ENCODE data around the gene VSTM2B.

The VSTM2B gene

GRCh38 chr19:29568036-29569025, 42.5 kb downstream of the VSTM2B start:
- Histone ChIP-seq H4K20me1 (ENCODE audit: insufficient read depth, low read length) (no peaks in the 10 kb centered on the region), H3K36me3 (replicated peaks; ENCODE audit: insufficient read depth, low read length) (no peaks in the 10 kb centered on the region), H3K79me2 (ENCODE audit: low read length) (no peaks in the 10 kb centered on the region), H3K27ac (ENCODE audit: low read length) (no peak overlapping the region), H3K4me3 (ENCODE audit: low read length) (no peak overlapping the region), H2AFZ (ENCODE audit: low read length) (no peak overlapping the region), H3K9me2 (replicated peaks; ENCODE audit: insufficient read depth, low read length) (no peaks in the 10 kb centered on the region), H3K4me1 (ENCODE audit: low read length) (no peaks in the 10 kb centered on the region), H3K9me3 (replicated peaks; ENCODE audit: insufficient read depth, low read length) (no peaks in the 10 kb centered on the region), H3K27me3 (replicated peaks; ENCODE audit: insufficient read depth, low read length) (peaks cover 73% of the 10 kb centered on the region), H3K4me2 (ENCODE audit: low read depth, low read length) (no peak overlapping the region), H3F3A (ENCODE audit: insufficient read depth, low read length) (no peaks in the 10 kb centered on the region), H3K9ac (ENCODE audit: low read length) (no peak overlapping the region)
- no peak for TF ChIP-seq EZH2phosphoT487 (IDR thresholded peaks at IDR 0.05; ENCODE audit: low read length)
- no peak for TF ChIP-seq CTCF (IDR thresholded peaks at IDR 0.05; ENCODE audit: low read length)
- TF ChIP-seq EZH2 (optimal IDR thresholded peaks at IDR 0.05; ENCODE audit: low read depth, low read length) = no peak
- DNase-seq = no peak

DNA sequence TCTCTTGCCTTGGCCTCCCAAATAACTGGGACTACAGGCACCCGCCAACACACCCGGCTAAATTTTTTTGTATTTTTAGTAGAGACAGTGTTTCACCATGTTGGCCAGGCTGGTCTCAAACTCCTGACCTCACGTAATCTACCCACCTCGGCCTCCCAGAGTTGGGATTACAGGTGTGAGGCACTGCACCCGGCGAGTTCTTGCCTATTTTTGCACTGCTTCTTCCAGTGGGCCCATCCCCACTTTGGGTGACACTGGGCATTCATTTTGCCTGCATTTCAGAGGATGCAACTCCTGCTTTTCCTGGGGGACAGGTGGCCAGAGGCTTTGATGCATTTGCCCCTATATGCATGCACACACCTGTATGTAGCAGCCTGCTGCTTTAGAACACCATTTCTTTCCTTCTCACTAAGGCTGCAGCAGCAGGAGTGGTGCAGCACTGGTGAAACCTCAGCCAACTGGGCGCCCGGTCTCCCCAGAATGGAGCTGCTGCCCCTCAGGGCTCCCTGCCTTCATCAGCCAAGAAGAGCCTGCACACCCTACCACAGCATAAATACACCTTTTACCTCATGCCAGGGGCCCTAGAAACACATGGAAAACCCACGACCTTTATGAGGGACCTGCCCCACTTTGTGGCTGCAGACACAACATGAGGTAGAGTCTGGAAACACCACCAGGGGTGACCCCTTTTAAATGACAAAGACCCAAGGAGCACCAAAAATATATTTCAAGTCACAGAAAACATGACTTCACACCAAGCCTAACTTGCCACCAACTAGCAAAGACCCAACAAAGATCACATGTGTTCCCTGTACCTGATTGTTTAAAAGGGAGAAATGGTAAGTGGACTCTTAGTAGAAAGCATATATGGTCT, 43.5 kb downstream of the VSTM2B start:
- H3K36me3 ChIP-seq (replicated peaks; ENCODE audit: insufficient read depth, low read length) = no peaks in the 10 kb centered on the region
- H3F3A ChIP-seq (ENCODE audit: insufficient read depth, low read length) = no peaks in the 10 kb centered on the region
- H3K4me3 ChIP-seq (ENCODE audit: low read length) = no peak overlapping the region
- no peak overlapping the region for H3K4me2 ChIP-seq (ENCODE audit: low read depth, low read length)
- TF ChIP-seq EZH2phosphoT487 (IDR thresholded peaks at IDR 0.05; ENCODE audit: low read length) (no peak), CTCF (IDR thresholded peaks at IDR 0.05; ENCODE audit: low read length) (no peak), EZH2 (optimal IDR thresholded peaks at IDR 0.05; ENCODE audit: low read depth, low read length) (no peak)
- H4K20me1 ChIP-seq (ENCODE audit: insufficient read depth, low read length) = no peaks in the 10 kb centered on the region
- H3K4me1 ChIP-seq (ENCODE audit: low read length) = no peaks in the 10 kb centered on the region
- H3K27ac ChIP-seq (ENCODE audit: low read length) = no peak overlapping the region
- H3K79me2 ChIP-seq (ENCODE audit: low read length) = no peaks in the 10 kb centered on the region
- no peak overlapping the region for H2AFZ ChIP-seq (ENCODE audit: low read length)
- no peaks in the 10 kb centered on the region for H3K9me2 ChIP-seq (replicated peaks; ENCODE audit: insufficient read depth, low read length)
- H3K9ac ChIP-seq (ENCODE audit: low read length) = no peak overlapping the region
- H3K9me3 ChIP-seq (replicated peaks; ENCODE audit: insufficient read depth, low read length) = no peaks in the 10 kb centered on the region
- no peak for DNase-seq
- H3K27me3 ChIP-seq (replicated peaks; ENCODE audit: insufficient read depth, low read length) = peaks cover 73% of the 10 kb centered on the region

DNA sequence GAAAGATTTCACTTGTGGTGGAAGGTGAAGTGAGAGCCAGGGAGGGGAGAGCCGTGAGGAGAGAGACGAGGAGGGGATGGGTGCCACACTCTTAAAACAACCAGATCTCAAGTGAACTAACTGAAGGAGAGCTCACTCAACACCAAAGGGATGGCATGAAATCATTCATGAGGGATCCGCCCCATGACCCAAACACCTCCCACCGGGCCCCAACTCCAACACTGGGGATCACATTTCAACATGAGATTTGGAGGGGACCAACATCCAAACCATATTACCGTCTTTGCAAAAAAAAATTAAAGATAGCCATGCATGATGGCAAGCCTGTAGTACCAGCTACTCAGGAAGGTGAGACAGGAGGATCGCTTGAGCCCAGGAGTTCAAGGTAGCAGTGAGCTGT, 45.4 kb downstream of the VSTM2B start:
- Histone ChIP-seq H3F3A (ENCODE audit: insufficient read depth, low read length) (no peaks in the 10 kb centered on the region), H2AFZ (ENCODE audit: low read length) (no peak overlapping the region), H3K36me3 (replicated peaks; ENCODE audit: insufficient read depth, low read length) (no peaks in the 10 kb centered on the region), H3K27me3 (replicated peaks; ENCODE audit: insufficient read depth, low read length) (peaks cover 75% of the 10 kb centered on the region), H4K20me1 (ENCODE audit: insufficient read depth, low read length) (no peaks in the 10 kb centered on the region), H3K4me2 (ENCODE audit: low read depth, low read length) (no peak overlapping the region), H3K4me3 (ENCODE audit: low read length) (no peak overlapping the region), H3K9me3 (replicated peaks; ENCODE audit: insufficient read depth, low read length) (no peaks in the 10 kb centered on the region), H3K27ac (ENCODE audit: low read length) (no peak overlapping the region), H3K9me2 (replicated peaks; ENCODE audit: insufficient read depth, low read length) (no peaks in the 10 kb centered on the region), H3K79me2 (ENCODE audit: low read length) (no peaks in the 10 kb centered on the region), H3K9ac (ENCODE audit: low read length) (no peak overlapping the region), H3K4me1 (ENCODE audit: low read length) (no peaks in the 10 kb centered on the region)
- no peak for DNase-seq
- no peak for TF ChIP-seq CTCF (IDR thresholded peaks at IDR 0.05; ENCODE audit: low read length)
- TF ChIP-seq EZH2phosphoT487 (IDR thresholded peaks at IDR 0.05; ENCODE audit: low read length) = no peak
- no peak for TF ChIP-seq EZH2 (optimal IDR thresholded peaks at IDR 0.05; ENCODE audit: low read depth, low read length)
